Measurements from ENCODE around the gene CORO7.
A peak's percentile ranks its signal among the peaks of the same experiment; 100 is the strongest.
"Not testable (repeated sequence)": the region's sequence is repeated elsewhere in the genome, so short reads cannot be mapped to it uniquely, and the experiment has no call there.

CORO7 gene

GRCh38 chr16:4336701-4337539 lies 79.5 kb downstream of the CORO7 start:
- DNase-seq (ENCODE audit: low spot score), result no peak

GRCh38 chr16:4334724-4335495 lies 81.5 kb downstream of the CORO7 start:
- DNase-seq (ENCODE audit: low spot score), result no peak

GRCh38 chr16:4333714-4334113 lies 82.7 kb downstream of the CORO7 start:
- DNase-seq (ENCODE audit: low spot score), result not testable (repeated sequence)

GRCh38 chr16:4333308-4333638 lies 83.1 kb downstream of the CORO7 start:
- no peak for DNase-seq (ENCODE audit: low spot score)

- DNase-seq (ENCODE audit: low spot score), result no peak
Observed at GRCh38 chr16:4332623-4333307, 83.6 kb downstream of the CORO7 start.

- DNase-seq (ENCODE audit: low spot score), result no peak
Observed at GRCh38 chr16:4332083-4332482, 84.3 kb downstream of the CORO7 start.

- DNase-seq (ENCODE audit: low spot score), result peak; percentile 92
Observed at GRCh38 chr16:4330277-4330874, 86.0 kb downstream of the CORO7 start.

GRCh38 chr16:4328782-4329775 lies 87.3 kb downstream of the CORO7 start:
- DNase-seq (ENCODE audit: low spot score), result no peak

GRCh38 chr16:4328046-4328781 lies 88.2 kb downstream of the CORO7 start:
- peak; percentile 86 for DNase-seq (ENCODE audit: low spot score)

GRCh38 chr16:4327386-4328045 lies 88.9 kb downstream of the CORO7 start:
- no peak for DNase-seq (ENCODE audit: low spot score)

GRCh38 chr16:4325253-4325758 lies 91.1 kb downstream of the CORO7 start:
- no peak for DNase-seq (ENCODE audit: low spot score)

GRCh38 chr16:4324492-4325252 lies 91.7 kb downstream of the CORO7 start:
- DNase-seq (ENCODE audit: low spot score), result no peak

- DNase-seq (ENCODE audit: low spot score), result peak; percentile 91
Observed at GRCh38 chr16:4323845-4324488, 92.4 kb downstream of the CORO7 start.

GRCh38 chr16:4323071-4323844 lies 93.1 kb downstream of the CORO7 start:
- DNase-seq (ENCODE audit: low spot score), result no peak

- DNase-seq (ENCODE audit: low spot score), result no peak
Observed at GRCh38 chr16:4322121-4323052, 94.0 kb downstream of the CORO7 start.

Data from AG20443 (cell line).